ENCODE data around the gene KRTAP5-6.

GRCh38 chr11:1648653-1649420, 48.2 kb upstream of the KRTAP5-6 start:
- TF ChIP-seq CTCF (optimal IDR thresholded peaks at IDR 0.05 in 1 of 3, IDR thresholded peaks at IDR 0.05 in 1 of 3, conservative IDR thresholded peaks at IDR 0.05 in 1 of 3; ENCODE audit: extremely low read depth in 1 of 3, insufficient read depth in 2 of 3, low read length in 3 of 3): no peak
- TF ChIP-seq EZH2 (IDR thresholded peaks at IDR 0.05; ENCODE audit: low read length): no peak
